SK-N-SH (cell line): Measurements from ENCODE around the gene GUCD1. TPM values are rescaled to one million over a fixed set of nuclear protein-coding genes. Genes with fewer than 3 reads are reported as not detected.
"Not testable (repeated sequence)": the region's sequence is repeated elsewhere in the genome, so short reads cannot be mapped to it uniquely, and the experiment has no call there.

ENCODE experiments used
- CTCF ChIA-PET: fragments of 300-600, 350-600 bp; formaldehyde crosslinking; extraction: SDS; loops from one replicate; lab custom pipeline; 2021; lab: Yijun Ruan, JAX
- POLR2A ChIA-PET: fragments of 350-600 bp; sonication (Branson Sonifier 250); formaldehyde crosslinking; extraction: SDS; loops from one replicate; lab custom pipeline; 2020; ENCODE audit warnings: antibody characterized with exemption, inconsistent platforms; lab: Yijun Ruan, JAX
- DNase-seq: peaks from one replicate; pipeline ENCODE4 v3.0.0; 2012
- H2AFZ ChIP-seq: fragments of 200-600 bp; sonication (generic); 2 replicates; pipeline ENCODE4 v1.8.1; 2016; ENCODE audit warnings: antibody characterized with exemption, mild to moderate bottlenecking, low read depth
- H3F3A ChIP-seq: fragments of 200-600 bp; sonication (generic); replicated peaks from 2 replicates; pipeline ENCODE3; 2016; ENCODE audit warnings: antibody characterized with exemption, mild to moderate bottlenecking; ENCODE audit not compliant: insufficient read depth
- H3K27ac ChIP-seq, 2 experiments: fragments of 200-500 bp in 1 of 2; fragments of 200-600 bp in 1 of 2; sonication (Bioruptor generic) in 1 of 2; sonication (generic), shearing (Covaris generic) in 1 of 2; 2 replicates each; pipeline versions ENCODE4 v1.5.1 to v1.6.1; 2014 to 2016; ENCODE audit warnings: low read depth in 2 of 2, inconsistent platforms in 1 of 2, low read length in 1 of 2, mild to moderate bottlenecking in 1 of 2, mixed read lengths in 1 of 2
- H3K27me3 ChIP-seq: fragments of 200-600 bp; sonication (generic), shearing (Covaris generic); 2 replicates; pipeline ENCODE4 v1.6.1; 2016; ENCODE audit warnings: mixed run types; ENCODE audit not compliant: insufficient read depth
- H3K36me3 ChIP-seq, 2 experiments: fragments of 200-500 bp in 1 of 2; fragments of 200-600 bp in 1 of 2; sonication (Bioruptor generic) in 1 of 2; sonication (generic) in 1 of 2; replicated peaks in 1 of 2; 2 replicates each; pipeline versions ENCODE3 to v1.5.1; 2014 to 2016; ENCODE audit warnings: low read length in 1 of 2, mild to moderate bottlenecking in 1 of 2; ENCODE audit not compliant: insufficient read depth in 2 of 2, control insufficient read depth in 1 of 2
- H3K4me1 ChIP-seq, 2 experiments: fragments of 200-500 bp in 1 of 2; fragments of 200-600 bp in 1 of 2; sonication (Bioruptor generic) in 1 of 2; sonication (generic), shearing (Covaris generic) in 1 of 2; 2 replicates each; pipeline versions ENCODE4 v1.5.1 to v1.6.1; 2014 to 2016; ENCODE audit warnings: low read depth in 1 of 2, low read length in 1 of 2, mixed run types in 1 of 2; ENCODE audit not compliant: insufficient read depth in 2 of 2, control insufficient read depth in 1 of 2
- H3K4me2 ChIP-seq: fragments of 200-600 bp; sonication (generic), shearing (Covaris generic); 2 replicates; pipeline ENCODE4 v1.6.1; 2017; ENCODE audit warnings: mixed run types
- H3K4me3 ChIP-seq, 2 experiments: fragments of 200-500 bp in 1 of 2; fragments of 200-600 bp in 1 of 2; sonication (Bioruptor generic) in 1 of 2; sonication (generic), shearing (Covaris generic) in 1 of 2; 2 replicates each; pipeline versions ENCODE4 v1.5.1 to v1.8.1; 2014 to 2016; ENCODE audit warnings: low read depth in 2 of 2, inconsistent platforms in 1 of 2, low read length in 1 of 2, mild to moderate bottlenecking in 1 of 2, mixed read lengths in 1 of 2, moderate library complexity in 1 of 2
- H3K79me2 ChIP-seq: fragments of 200-600 bp; sonication (generic); 2 replicates; pipeline ENCODE4 v1.8.1; 2017; ENCODE audit warnings: mild to moderate bottlenecking; ENCODE audit not compliant: insufficient read depth
- H3K9ac ChIP-seq: fragments of 200-600 bp; sonication (generic); 2 replicates; pipeline ENCODE4 v1.6.1; 2017; ENCODE audit warnings: mixed run types
- H3K9me2 ChIP-seq: fragments of 200-600 bp; sonication (generic); 2 replicates; pipeline ENCODE4 v1.6.1; 2017; ENCODE audit warnings: mixed run types
- H3K9me3 ChIP-seq: fragments of 200-600 bp; sonication (generic); 2 replicates; pipeline ENCODE4 v1.6.1; 2017; ENCODE audit warnings: mixed run types, mild to moderate bottlenecking, moderate library complexity
- H4K20me1 ChIP-seq: fragments of 200-600 bp; sonication (generic); 2 replicates; pipeline ENCODE4 v1.6.1; 2017; ENCODE audit warnings: mild to moderate bottlenecking, mixed run types; ENCODE audit not compliant: insufficient read depth
- CHD2 ChIP-seq: fragments of 150-350 bp; IDR thresholded peaks from 2 replicates; pipeline ENCODE4 v1.6.1; 2018; ENCODE audit warnings: low read length; ENCODE audit not compliant: partially characterized antibody
- MXI1 ChIP-seq: IDR thresholded peaks from 2 replicates; pipeline ENCODE4 v1.6.1; 2012; ENCODE audit warnings: mild to moderate bottlenecking, low read depth, low read length, improper control_type of control experiment
- RCOR1 ChIP-seq: fragments of 150-350 bp; IDR thresholded peaks from 2 replicates; pipeline ENCODE4 v1.6.1; 2017; ENCODE audit warnings: antibody characterized with exemption, low read length
- WGBS: methylation state at CpG from one replicate; pipeline ENCODE4 v1.1.6; 2017; ENCODE audit warnings: low lambda C conversion rate; 5-methylcytosine and 5-hydroxymethylcytosine counted together
- polyA plus RNA-seq, 3 experiments: library from polyadenylated mRNA; depleted of rRNA; stranded (reverse); fragments of >200 nt; gene quantifications; 2 replicates each; pipeline ENCODE4 v1.2.3, GENCODE V29; 2012
- TF ChIP-seq, protein P1 (sequence below): IDR thresholded peaks from 2 replicates; pipeline ENCODE4; 2012
- TF ChIP-seq, protein P2 (sequence below): fragments of 150-350 bp; IDR thresholded peaks from 2 replicates; pipeline ENCODE4 v1.6.1; 2016; ENCODE audit warnings: mild to moderate bottlenecking, low read depth, low read length
- TF ChIP-seq, protein P3 (sequence below): IDR thresholded peaks from 2 replicates; pipeline ENCODE4 v1.6.1; 2012; ENCODE audit warnings: mild to moderate bottlenecking, low read depth, low read length, moderate library complexity

Gene GUCD1
- polyA plus RNA-seq, 1 of the 3 experiments (the other 2 are of a cell fraction) = 71.0 TPM

DNA sequence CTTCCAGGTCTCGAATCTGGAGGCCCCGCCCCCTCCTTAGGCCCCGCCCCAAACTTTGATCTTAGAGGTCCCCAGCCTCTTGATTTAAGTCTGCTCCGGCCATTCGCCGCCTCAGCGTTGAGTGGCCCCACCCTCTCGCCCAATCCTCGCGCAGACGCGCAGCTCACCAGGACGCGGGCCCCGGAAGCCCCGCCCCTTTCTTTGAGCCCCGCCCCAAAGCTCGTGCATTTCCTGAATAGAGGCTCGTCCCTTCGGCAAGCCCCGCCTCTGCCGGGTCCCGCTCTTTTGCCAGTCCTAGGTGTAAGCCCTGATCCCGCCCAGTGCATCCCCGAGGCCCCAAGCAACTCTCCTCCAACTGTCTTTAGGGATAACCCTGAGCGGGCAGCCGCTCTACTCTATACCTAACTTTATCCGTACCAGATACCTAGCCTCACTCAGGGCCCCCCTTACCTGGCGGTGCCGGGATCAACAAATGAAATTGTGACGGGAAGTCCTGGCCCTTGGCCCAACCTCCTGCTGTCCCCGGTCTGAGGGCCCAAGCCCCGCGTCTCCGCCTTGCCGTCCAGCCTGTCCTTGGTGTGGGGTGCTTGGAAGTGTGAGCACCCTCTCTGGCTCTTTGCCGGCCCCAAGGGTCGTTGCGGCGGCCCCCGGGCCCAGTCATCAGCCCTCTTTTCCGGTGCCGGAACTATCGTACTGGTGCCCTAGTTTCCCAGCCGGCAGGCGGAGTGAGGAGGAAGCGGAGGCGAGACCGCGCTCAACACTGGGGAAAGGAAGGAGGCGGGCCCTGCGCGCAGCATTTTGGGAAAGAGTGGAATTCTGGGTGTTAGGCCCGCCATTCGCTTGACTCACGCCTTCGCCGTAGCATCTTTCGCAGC lies 464 bp upstream of the GUCD1 start, which contains the start of gene SNRPD3 (continued):
- TF ChIP-seq, protein P1, sequence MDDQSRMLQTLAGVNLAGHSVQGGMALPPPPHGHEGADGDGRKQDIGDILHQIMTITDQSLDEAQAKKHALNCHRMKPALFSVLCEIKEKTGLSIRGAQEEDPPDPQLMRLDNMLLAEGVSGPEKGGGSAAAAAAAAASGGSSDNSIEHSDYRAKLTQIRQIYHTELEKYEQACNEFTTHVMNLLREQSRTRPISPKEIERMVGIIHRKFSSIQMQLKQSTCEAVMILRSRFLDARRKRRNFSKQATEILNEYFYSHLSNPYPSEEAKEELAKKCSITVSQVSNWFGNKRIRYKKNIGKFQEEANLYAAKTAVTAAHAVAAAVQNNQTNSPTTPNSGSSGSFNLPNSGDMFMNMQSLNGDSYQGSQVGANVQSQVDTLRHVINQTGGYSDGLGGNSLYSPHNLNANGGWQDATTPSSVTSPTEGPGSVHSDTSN = peak; percentile 91
- TF ChIP-seq RCOR1 = no peak
- peak; percentile 67 for TF ChIP-seq CHD2
- TF ChIP-seq, protein P2, sequence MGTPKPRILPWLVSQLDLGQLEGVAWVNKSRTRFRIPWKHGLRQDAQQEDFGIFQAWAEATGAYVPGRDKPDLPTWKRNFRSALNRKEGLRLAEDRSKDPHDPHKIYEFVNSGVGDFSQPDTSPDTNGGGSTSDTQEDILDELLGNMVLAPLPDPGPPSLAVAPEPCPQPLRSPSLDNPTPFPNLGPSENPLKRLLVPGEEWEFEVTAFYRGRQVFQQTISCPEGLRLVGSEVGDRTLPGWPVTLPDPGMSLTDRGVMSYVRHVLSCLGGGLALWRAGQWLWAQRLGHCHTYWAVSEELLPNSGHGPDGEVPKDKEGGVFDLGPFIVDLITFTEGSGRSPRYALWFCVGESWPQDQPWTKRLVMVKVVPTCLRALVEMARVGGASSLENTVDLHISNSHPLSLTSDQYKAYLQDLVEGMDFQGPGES = peak; percentile 32; the same call in 1 of the 2 replicates
- TF ChIP-seq, protein P3, sequence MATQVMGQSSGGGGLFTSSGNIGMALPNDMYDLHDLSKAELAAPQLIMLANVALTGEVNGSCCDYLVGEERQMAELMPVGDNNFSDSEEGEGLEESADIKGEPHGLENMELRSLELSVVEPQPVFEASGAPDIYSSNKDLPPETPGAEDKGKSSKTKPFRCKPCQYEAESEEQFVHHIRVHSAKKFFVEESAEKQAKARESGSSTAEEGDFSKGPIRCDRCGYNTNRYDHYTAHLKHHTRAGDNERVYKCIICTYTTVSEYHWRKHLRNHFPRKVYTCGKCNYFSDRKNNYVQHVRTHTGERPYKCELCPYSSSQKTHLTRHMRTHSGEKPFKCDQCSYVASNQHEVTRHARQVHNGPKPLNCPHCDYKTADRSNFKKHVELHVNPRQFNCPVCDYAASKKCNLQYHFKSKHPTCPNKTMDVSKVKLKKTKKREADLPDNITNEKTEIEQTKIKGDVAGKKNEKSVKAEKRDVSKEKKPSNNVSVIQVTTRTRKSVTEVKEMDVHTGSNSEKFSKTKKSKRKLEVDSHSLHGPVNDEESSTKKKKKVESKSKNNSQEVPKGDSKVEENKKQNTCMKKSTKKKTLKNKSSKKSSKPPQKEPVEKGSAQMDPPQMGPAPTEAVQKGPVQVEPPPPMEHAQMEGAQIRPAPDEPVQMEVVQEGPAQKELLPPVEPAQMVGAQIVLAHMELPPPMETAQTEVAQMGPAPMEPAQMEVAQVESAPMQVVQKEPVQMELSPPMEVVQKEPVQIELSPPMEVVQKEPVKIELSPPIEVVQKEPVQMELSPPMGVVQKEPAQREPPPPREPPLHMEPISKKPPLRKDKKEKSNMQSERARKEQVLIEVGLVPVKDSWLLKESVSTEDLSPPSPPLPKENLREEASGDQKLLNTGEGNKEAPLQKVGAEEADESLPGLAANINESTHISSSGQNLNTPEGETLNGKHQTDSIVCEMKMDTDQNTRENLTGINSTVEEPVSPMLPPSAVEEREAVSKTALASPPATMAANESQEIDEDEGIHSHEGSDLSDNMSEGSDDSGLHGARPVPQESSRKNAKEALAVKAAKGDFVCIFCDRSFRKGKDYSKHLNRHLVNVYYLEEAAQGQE = peak; percentile 64; the same call in 1 of the 2 replicates

DNA sequence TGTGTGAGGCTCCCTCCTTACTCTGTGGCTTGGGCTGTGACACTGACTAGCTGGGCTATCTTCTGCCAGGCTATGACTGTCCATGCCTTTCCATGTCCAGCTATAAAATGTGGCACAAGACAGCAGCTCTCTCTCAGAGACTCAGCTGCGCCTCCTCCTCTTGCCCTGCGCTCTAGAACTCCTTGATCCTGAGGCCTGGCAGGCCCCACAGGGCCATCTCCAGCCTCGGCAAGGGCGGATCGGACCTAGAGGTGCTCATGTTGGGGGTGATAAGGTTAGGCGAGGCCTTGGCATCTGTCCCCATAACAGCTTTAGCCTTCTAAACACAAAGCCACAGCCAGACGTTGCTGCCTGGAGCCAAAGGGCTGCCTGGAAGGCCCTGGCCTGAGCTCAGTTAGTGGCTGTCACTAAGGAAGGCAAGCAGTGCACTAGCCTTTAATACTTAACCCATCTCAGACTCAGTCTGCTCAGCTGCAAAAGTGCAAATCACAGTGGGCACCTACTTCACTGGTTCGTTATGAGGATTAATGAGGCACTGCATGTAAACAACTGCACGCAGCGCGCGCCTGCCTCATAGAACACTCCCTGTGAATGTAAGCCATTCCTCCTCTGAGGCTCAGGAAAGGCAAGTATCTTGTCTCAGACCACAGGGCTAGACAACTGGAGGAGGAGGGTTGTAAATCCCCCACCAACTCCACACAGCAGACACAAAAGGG lies 1.2 kb downstream of the GUCD1 start:
- WGBS = 88% methylated on average over 7 of the region's 12 CpGs
- Histone ChIP-seq H3K36me3 (peaks cover 15 to 23% of the 10 kb centered on the region in 2 experiments), H3K27me3 (no peaks in the 10 kb centered on the region), H3K4me1 (peaks cover 16 to 23% of the 10 kb centered on the region in 2 experiments; a peak in 3 of 4 replicates), H2AFZ (no peak overlapping the region), H4K20me1 (peaks cover 11% of the 10 kb centered on the region), H3F3A (no peaks in the 10 kb centered on the region), H3K79me2 (peaks cover 87% of the 10 kb centered on the region), H3K9me2 (no peaks in the 10 kb centered on the region), H3K27ac (peak overlapping the region in 1 of 2 experiments; percentile 72; a peak in 2 of 4 replicates), H3K4me3 (peak overlapping the region; percentile 87 to 97), H3K4me2 (peak overlapping the region; percentile 96), H3K9me3 (no peaks in the 10 kb centered on the region), H3K9ac (peak overlapping the region; percentile 86)
- POLR2A ChIA-PET = no interaction called here
- CTCF ChIA-PET = interaction anchor here (1.2 kb wide), 1 partner anchor 32 kb away, joined by 3 read pairs; no protein-coding TSS in a partner anchor
- peak; percentile 25; the same call in 1 of the 2 replicates for TF ChIP-seq MXI1
- TF ChIP-seq, protein P2 = no peak
- no peak for DNase-seq

DNA sequence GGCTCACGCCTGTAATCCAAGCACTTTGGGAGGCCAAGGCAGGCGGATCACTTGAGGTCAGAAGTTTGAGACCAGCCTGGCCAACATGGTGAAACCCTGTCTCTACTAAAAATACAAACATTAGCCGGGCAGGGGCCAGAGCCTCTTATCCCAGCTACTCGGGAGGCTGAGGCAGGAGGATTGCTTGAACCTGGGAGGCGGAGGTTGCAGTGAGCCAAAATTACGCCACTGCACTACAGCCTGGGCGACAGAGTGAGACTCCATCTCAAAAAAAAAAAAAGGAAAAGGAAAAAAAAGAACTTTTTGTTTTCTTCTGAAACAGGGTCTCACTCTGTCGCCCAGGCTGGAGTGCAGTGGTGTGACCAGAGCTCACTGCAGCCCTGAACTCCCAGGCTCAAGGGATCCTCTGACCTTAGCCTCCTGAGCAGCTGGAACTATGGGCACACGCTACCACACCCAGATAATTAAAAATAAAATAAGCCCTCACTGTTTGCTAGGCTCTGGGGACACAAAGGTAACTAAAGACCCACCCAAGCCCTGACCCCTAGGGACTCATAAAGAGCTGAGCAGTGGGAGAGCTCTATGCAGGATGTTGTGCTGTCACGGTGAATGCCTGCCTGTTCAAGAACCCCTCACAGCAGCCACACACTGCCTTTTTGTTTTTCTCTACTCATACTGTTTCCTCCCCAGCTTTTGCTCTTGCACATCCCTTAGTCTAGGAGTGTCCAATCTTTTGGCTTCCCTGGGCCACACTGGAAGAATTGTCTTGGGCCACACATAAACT lies 2.2 kb downstream of the GUCD1 start:
- not testable (repeated sequence) for H3K27ac ChIP-seq, H3K4me3 ChIP-seq, H3K9me2 ChIP-seq, H3K9me3 ChIP-seq, H3F3A ChIP-seq, H2AFZ ChIP-seq, H3K27me3 ChIP-seq, DNase-seq
- H3K9ac ChIP-seq = peak overlapping the region; percentile 86; the same call in 1 of the 2 replicates
- 94% methylated on average over 10 of the region's 10 CpGs for WGBS
- H3K4me1 ChIP-seq = peaks cover 16 to 23% of the 10 kb centered on the region in 2 experiments; a peak in 3 of 4 replicates
- peak overlapping the region; percentile 96 for H3K4me2 ChIP-seq
- peaks cover 17% of the 10 kb centered on the region; the same call in 1 of the 2 replicates for H4K20me1 ChIP-seq
- ChIA-PET CTCF (interaction anchor here (0.6 to 1.2 kb wide), 2 partner anchors 31 to 210 kb away, joined by 3 read pairs; no protein-coding TSS in a partner anchor), POLR2A (interaction anchor here (0.7 to 1.0 kb wide), 2 partner anchors 9 to 14 kb away, joined by 4 to 5 read pairs; no protein-coding TSS in a partner anchor)
- H3K36me3 ChIP-seq = peaks cover 5 to 20% of the 10 kb centered on the region in 2 experiments
- H3K79me2 ChIP-seq = peaks cover 77% of the 10 kb centered on the region
